HepG2 (cell line): ENCODE measurements around the gene TLDC2. TPM values are rescaled to one million over a fixed set of nuclear protein-coding genes. Genes with fewer than 3 reads are reported as not detected.

Experiments used
- EZH2 ChIP-seq: conservative IDR thresholded peaks from 2 replicates; pipeline ENCODE4 v1.6.1; 2012; ENCODE audit warnings: mild to moderate bottlenecking, low read depth, low read length, moderate library complexity
- HOXA3 ChIP-seq: sonication (generic); formaldehyde crosslinking; IDR thresholded peaks from 2 replicates; pipeline ENCODE4 v1.5.0; 2020; ENCODE audit warnings: missing genetic modification reagents
- JDP2 ChIP-seq: sonication (generic); formaldehyde crosslinking; IDR thresholded peaks from 2 replicates; pipeline ENCODE4 v1.8.1; 2022; ENCODE audit warnings: missing genetic modification reagents, borderline replicate concordance
- KDM5A ChIP-seq: fragments of 200-600 bp; sonication (generic); IDR thresholded peaks from 2 replicates; pipeline ENCODE4 v1.7.0; 2018; ENCODE audit warnings: antibody characterized with exemption, mild to moderate bottlenecking, low read length, borderline replicate concordance
- KDM5B ChIP-seq: sonication (generic); formaldehyde crosslinking; IDR thresholded peaks from 2 replicates; pipeline ENCODE4 v1.4.0; 2020; ENCODE audit warnings: missing genetic modification reagents, mild to moderate bottlenecking, borderline replicate concordance
- NR1H2 ChIP-seq: sonication (generic); formaldehyde crosslinking; IDR thresholded peaks from 2 replicates; pipeline ENCODE4 v1.8.1; 2022; ENCODE audit warnings: low read depth, missing genetic modification reagents, borderline replicate concordance
- PAWR ChIP-seq: sonication (generic); formaldehyde crosslinking; IDR thresholded peaks from 2 replicates; pipeline ENCODE4 v1.4.0; 2020; ENCODE audit warnings: missing genetic modification reagents, mild to moderate bottlenecking, borderline replicate concordance
- REXO4 ChIP-seq: sonication (generic); formaldehyde crosslinking; IDR thresholded peaks from 2 replicates; pipeline ENCODE4 v1.8.0; 2022; ENCODE audit warnings: missing genetic modification reagents, mild to moderate bottlenecking, borderline replicate concordance
- SOX6 ChIP-seq, 2 experiments: fragments of 450-650 bp in 1 of 2; sonication (generic) in 1 of 2; formaldehyde crosslinking in 1 of 2; IDR thresholded peaks; 2 replicates each; pipeline versions ENCODE4 v1.4.0 to v1.6.1; 2017 to 2020; ENCODE audit warnings: antibody characterized with exemption in 1 of 2, mild to moderate bottlenecking in 1 of 2, missing genetic modification reagents in 1 of 2
- THYN1 ChIP-seq: sonication (generic); formaldehyde crosslinking; IDR thresholded peaks from 2 replicates; pipeline ENCODE4 v1.8.1; 2023; ENCODE audit warnings: low read depth, mild to moderate bottlenecking, moderate library complexity, missing genetic modification reagents, borderline replicate concordance
- ZNF292 ChIP-seq: sonication (generic); formaldehyde crosslinking; IDR thresholded peaks from 2 replicates; pipeline ENCODE4 v1.8.1; 2022; ENCODE audit warnings: mild to moderate bottlenecking, low read depth, missing genetic modification reagents, borderline replicate concordance
- ZNF562 ChIP-seq: sonication (generic); formaldehyde crosslinking; IDR thresholded peaks from 2 replicates; pipeline ENCODE4 v1.8.0; 2022; ENCODE audit warnings: missing genetic modification reagents, borderline replicate concordance
- ZNF841 ChIP-seq: sonication (generic); formaldehyde crosslinking; IDR thresholded peaks from 2 replicates; pipeline ENCODE4 v1.8.1; 2023; ENCODE audit warnings: missing genetic modification reagents, borderline replicate concordance
- polyA plus RNA-seq, 8 experiments: library from polyadenylated mRNA; depleted of rRNA in 3 of 8; stranded (reverse) in 7 of 8; unstranded in 1 of 8; fragments of >200 nt; fragmentation: Illumina TruSeq in 4 of 8; extraction: Trizol in 4 of 8; gene quantifications; 2 replicates each; pipeline versions ENCODE4 v1.2.1 to v1.2.3, GENCODE V29; 2011 to 2016; ENCODE audit warnings: low read depth in 4 of 8, missing spikeins in 1 of 8, mixed read lengths in 1 of 8; ENCODE audit not compliant: insufficient read depth in 1 of 8
- total RNA-seq, 5 experiments: library from RNA; depleted of rRNA; stranded (reverse); fragments of >200 nt; fragmentation: Illumina TruSeq; extraction: Trizol; gene quantifications; 2 replicates each; pipeline ENCODE4 v1.2.3, GENCODE V29; 2016; ENCODE audit warnings: low read depth in 1 of 5
- TF ChIP-seq, protein P1 (sequence below): sonication (generic); formaldehyde crosslinking; IDR thresholded peaks from 2 replicates; pipeline ENCODE4 v1.5.0; 2020; ENCODE audit warnings: mild to moderate bottlenecking, missing genetic modification reagents
- TF ChIP-seq, protein P2 (sequence below): sonication (generic); formaldehyde crosslinking; IDR thresholded peaks from 2 replicates; pipeline ENCODE4 v1.4.0; 2020; ENCODE audit warnings: missing genetic modification reagents, borderline replicate concordance
- TF ChIP-seq, protein P3 (sequence below): fragments of 450-650 bp; IDR thresholded peaks from 2 replicates; pipeline ENCODE4 v1.6.1; 2016
- TF ChIP-seq, protein P4 (sequence below): sonication (generic); formaldehyde crosslinking; IDR thresholded peaks from 2 replicates; pipeline ENCODE4 v1.4.0; 2020; ENCODE audit warnings: missing genetic modification reagents
- TF ChIP-seq, protein P5 (sequence below): conservative IDR thresholded peaks from 2 replicates; pipeline ENCODE4 v1.6.1; 2018; ENCODE audit warnings: missing genetic modification reagents

TLDC2 gene
- total and polyA plus RNA-seq, 2 of the 13 experiments (the other 11 are each of a cell fraction or from before 2014, with no cell fraction given) = 1.5 to 1.6 TPM

DNA sequence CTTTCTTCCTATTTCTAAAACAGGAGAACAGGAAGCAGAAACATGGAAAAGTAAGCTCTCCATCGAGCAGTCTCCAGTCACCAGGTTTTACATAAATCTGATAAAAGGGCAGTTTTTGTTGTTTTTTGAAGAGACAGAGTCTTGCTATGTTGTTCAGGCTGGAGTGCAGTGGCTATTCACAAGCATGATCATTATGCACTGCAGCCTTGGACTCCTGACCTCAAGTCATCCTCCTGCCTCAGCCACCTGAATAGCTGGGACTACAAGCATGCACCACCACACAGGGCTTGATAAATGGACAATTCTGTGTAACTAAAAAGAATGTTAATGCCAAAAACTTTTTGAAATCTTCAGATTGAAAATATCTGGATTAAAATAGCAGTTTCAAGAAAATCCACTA is 51.8 kb downstream of the TLDC2 start (continued):
- TF ChIP-seq, protein P1, sequence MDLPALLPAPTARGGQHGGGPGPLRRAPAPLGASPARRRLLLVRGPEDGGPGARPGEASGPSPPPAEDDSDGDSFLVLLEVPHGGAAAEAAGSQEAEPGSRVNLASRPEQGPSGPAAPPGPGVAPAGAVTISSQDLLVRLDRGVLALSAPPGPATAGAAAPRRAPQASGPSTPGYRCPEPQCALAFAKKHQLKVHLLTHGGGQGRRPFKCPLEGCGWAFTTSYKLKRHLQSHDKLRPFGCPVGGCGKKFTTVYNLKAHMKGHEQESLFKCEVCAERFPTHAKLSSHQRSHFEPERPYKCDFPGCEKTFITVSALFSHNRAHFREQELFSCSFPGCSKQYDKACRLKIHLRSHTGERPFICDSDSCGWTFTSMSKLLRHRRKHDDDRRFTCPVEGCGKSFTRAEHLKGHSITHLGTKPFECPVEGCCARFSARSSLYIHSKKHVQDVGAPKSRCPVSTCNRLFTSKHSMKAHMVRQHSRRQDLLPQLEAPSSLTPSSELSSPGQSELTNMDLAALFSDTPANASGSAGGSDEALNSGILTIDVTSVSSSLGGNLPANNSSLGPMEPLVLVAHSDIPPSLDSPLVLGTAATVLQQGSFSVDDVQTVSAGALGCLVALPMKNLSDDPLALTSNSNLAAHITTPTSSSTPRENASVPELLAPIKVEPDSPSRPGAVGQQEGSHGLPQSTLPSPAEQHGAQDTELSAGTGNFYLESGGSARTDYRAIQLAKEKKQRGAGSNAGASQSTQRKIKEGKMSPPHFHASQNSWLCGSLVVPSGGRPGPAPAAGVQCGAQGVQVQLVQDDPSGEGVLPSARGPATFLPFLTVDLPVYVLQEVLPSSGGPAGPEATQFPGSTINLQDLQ (CRISPR knock-in tag) = no peak
- TF ChIP-seq PAWR (CRISPR knock-in tag) (no peak), NR1H2 (CRISPR knock-in tag) (no peak), ZNF841 (CRISPR knock-in tag) (no peak), REXO4 (CRISPR knock-in tag) (no peak), ZNF562 (no peak), SOX6 (IDR thresholded peaks at IDR 0.05) (no peak), SOX6 (CRISPR knock-in tag; IDR thresholded peaks at IDR 0.05) (peak; percentile 78), THYN1 (no peak), JDP2 (CRISPR knock-in tag) (no peak), ZNF292 (peak; percentile 82; the same call in 1 of the 2 replicates), KDM5B (no peak), KDM5A (no peak), HOXA3 (CRISPR knock-in tag) (peak; percentile 69), EZH2 (no peak)
- TF ChIP-seq, protein P2, sequence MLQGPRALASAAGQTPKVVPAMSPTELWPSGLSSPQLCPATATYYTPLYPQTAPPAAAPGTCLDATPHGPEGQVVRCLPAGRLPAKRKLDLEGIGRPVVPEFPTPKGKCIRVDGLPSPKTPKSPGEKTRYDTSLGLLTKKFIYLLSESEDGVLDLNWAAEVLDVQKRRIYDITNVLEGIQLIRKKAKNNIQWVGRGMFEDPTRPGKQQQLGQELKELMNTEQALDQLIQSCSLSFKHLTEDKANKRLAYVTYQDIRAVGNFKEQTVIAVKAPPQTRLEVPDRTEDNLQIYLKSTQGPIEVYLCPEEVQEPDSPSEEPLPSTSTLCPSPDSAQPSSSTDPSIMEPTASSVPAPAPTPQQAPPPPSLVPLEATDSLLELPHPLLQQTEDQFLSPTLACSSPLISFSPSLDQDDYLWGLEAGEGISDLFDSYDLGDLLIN (CRISPR knock-in tag) = no peak
- TF ChIP-seq, protein P3, sequence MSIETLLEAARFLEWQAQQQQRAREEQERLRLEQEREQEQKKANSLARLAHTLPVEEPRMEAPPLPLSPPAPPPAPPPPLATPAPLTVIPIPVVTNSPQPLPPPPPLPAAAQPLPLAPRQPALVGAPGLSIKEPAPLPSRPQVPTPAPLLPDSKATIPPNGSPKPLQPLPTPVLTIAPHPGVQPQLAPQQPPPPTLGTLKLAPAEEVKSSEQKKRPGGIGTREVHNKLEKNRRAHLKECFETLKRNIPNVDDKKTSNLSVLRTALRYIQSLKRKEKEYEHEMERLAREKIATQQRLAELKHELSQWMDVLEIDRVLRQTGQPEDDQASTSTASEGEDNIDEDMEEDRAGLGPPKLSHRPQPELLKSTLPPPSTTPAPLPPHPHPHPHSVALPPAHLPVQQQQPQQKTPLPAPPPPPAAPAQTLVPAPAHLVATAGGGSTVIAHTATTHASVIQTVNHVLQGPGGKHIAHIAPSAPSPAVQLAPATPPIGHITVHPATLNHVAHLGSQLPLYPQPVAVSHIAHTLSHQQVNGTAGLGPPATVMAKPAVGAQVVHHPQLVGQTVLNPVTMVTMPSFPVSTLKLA = no peak
- TF ChIP-seq, protein P4, sequence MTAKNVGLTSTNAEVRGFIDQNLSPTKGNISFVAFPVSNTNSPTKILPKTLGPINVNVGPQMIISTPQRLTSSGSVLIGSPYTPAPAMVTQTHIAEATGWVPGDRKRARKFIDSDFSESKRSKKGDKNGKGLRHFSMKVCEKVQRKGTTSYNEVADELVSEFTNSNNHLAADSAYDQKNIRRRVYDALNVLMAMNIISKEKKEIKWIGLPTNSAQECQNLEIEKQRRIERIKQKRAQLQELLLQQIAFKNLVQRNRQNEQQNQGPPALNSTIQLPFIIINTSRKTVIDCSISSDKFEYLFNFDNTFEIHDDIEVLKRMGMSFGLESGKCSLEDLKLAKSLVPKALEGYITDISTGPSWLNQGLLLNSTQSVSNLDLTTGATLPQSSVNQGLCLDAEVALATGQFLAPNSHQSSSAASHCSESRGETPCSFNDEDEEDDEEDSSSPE (CRISPR knock-in tag) = peak; percentile 29; the same call in 1 of the 2 replicates
- TF ChIP-seq, protein P5, sequence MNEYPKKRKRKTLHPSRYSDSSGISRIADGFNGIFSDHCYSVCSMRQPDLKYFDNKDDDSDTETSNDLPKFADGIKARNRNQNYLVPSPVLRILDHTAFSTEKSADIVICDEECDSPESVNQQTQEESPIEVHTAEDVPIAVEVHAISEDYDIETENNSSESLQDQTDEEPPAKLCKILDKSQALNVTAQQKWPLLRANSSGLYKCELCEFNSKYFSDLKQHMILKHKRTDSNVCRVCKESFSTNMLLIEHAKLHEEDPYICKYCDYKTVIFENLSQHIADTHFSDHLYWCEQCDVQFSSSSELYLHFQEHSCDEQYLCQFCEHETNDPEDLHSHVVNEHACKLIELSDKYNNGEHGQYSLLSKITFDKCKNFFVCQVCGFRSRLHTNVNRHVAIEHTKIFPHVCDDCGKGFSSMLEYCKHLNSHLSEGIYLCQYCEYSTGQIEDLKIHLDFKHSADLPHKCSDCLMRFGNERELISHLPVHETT = no peak
